GM12874 (cell line): Measurements from ENCODE around the gene ABCB6.

Experiments
- TF ChIP-seq, protein P1 (sequence below): IDR thresholded peaks from 2 replicates; pipeline ENCODE4 v1.5.1; 2011; ENCODE audit warnings: low read depth, mild to moderate bottlenecking, control low read depth, low read length, moderate library complexity; ENCODE audit not compliant: insufficient read depth

Gene ABCB6

DNA sequence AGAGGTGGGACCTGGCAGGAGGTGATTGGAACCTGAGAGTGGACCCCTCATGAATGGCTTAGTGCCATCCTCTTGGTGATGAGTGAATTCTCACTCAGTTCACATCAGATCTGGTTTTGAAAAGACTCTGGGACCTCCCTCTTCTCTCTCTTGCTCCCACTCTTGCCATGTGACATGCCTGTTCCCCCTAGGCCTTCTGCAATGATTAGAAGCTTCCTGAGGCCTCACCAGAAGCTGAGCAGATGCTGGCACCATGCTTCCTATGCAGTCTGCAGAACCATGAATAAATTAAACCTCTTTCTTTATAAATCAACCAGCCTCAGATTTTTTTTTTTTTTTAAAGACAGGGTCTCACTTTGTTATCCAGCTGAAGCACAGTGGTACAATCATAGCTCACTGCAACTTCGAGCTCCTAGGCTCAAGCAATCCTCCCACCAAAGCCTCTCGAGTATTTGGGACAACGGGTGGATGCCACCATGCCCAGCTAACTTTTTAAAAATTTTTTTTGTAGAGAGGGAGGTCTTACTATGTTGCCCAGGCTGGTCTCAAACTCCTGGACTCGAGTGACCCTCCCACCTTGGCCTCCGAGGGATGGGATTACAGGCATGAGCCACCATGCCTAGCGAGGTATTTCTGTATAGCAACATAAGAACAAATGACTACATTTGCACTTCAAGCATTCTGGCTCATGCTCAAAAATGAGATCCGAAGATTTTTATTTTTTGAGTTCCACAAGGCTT, 14.2 kb downstream of the ABCB6 start:
- TF ChIP-seq, protein P1, sequence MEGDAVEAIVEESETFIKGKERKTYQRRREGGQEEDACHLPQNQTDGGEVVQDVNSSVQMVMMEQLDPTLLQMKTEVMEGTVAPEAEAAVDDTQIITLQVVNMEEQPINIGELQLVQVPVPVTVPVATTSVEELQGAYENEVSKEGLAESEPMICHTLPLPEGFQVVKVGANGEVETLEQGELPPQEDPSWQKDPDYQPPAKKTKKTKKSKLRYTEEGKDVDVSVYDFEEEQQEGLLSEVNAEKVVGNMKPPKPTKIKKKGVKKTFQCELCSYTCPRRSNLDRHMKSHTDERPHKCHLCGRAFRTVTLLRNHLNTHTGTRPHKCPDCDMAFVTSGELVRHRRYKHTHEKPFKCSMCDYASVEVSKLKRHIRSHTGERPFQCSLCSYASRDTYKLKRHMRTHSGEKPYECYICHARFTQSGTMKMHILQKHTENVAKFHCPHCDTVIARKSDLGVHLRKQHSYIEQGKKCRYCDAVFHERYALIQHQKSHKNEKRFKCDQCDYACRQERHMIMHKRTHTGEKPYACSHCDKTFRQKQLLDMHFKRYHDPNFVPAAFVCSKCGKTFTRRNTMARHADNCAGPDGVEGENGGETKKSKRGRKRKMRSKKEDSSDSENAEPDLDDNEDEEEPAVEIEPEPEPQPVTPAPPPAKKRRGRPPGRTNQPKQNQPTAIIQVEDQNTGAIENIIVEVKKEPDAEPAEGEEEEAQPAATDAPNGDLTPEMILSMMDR, result no peak

DNA sequence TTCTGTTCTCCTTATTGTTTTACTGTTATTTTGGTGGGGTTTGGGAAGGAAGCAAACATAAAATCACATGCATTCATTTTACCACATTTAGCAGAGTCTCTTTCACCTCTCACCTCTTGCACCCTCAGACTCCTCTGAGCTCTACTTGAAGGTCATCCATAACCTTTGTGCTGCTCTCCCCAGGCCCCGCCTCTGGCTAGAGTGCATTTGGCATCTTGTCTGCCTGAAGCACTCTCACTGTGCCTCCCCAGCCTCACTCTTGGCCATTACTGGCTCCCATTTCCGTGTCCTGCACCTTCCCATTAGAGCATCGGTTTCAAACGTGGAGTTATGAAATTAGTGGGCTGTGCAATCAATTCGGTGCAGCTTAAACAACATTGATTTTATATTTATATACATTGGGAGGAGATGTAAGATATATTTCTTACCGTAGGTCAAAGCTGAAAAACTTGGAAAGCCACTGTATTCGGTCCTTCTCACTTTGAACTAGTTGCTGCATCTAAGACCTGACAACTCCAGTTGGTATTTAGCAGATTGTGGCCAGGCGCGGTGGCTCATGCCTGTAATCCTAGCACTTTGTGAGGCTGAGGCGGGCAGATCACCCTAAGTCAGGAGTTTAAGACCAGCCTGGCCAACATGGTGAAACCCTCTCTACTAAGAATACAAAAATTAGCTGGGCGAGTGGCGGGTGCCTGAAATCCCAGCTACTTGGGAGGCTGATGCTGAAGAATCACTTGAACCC, 19.1 kb downstream of the ABCB6 start:
- TF ChIP-seq, protein P1, result no peak

DNA sequence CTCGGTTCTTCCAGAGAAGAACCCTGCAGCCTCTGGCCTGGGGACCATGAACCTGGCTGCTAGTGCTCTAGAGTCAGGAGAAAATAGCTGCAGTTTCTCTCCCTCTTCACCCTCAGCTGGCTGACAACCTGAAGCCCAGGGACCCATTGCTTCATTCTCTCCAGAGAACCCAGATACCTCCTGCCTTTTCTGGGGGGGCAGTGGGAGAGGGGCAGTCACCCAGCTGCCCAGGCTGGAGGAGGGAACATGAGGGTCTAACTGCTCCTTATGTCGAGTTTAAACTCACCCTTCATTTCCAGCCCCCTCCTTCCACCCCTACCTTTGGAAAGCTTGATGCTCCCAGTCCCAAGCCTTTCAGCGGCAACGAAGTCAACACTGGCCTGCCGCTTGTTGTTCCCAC, 19.8 kb downstream of the ABCB6 start:
- TF ChIP-seq, protein P1, result no peak

GRCh38 chr2:219197388-219197787, 21.4 kb downstream of the ABCB6 start:
- TF ChIP-seq, protein P1, result no peak

GRCh38 chr2:219186754-219187456, 31.9 kb downstream of the ABCB6 start:
- TF ChIP-seq, protein P1, result no peak

- TF ChIP-seq, protein P1, result no peak
Observed at GRCh38 chr2:219184121-219184520, 34.6 kb downstream of the ABCB6 start.

GRCh38 chr2:219183151-219183772, 35.5 kb downstream of the ABCB6 start:
- TF ChIP-seq, protein P1, result no peak
